ENCODE data around the gene CHST7. TPM values are rescaled to one million over a fixed set of nuclear protein-coding genes. Genes with fewer than 3 reads are reported as not detected.

Gene CHST7
- total and polyA plus RNA-seq, 2 of the 8 experiments (the other 6 are each of a cell fraction or from before 2014, with no cell fraction given): 7.9 to 14.1 TPM

GRCh38 chrX:46573892-46574773 lies 568 bp downstream of the CHST7 start (continued):
- no peak for TF ChIP-seq YY1 (IDR thresholded peaks at IDR 0.05; ENCODE audit: low read depth, low read length)
- TF ChIP-seq RAD21 (IDR thresholded peaks at IDR 0.05 in 1 of 2, conservative IDR thresholded peaks at IDR 0.05 in 1 of 2; ENCODE audit: low read depth in 2 of 2, low read length in 2 of 2): no peak; a peak in 1 of 4 replicates
- peak; percentile 84 for TF ChIP-seq BRCA1 (IDR thresholded peaks at IDR 0.05; ENCODE audit: low read depth, low read length)
- peak; percentile 46 for TF ChIP-seq KDM4A (IDR thresholded peaks at IDR 0.05; ENCODE audit: low read depth, low read length, severe bottlenecking)
- peak; percentile 23; the same call in 1 of the 2 replicates for TF ChIP-seq PHF8 (conservative IDR thresholded peaks at IDR 0.05; ENCODE audit: low read depth, low read length)
- no peak for TF ChIP-seq BCL11A (IDR thresholded peaks at IDR 0.05; ENCODE audit: low read depth in 2 of 2, low read length in 2 of 2)
- no peak for TF ChIP-seq GTF2F1 (IDR thresholded peaks at IDR 0.05; ENCODE audit: borderline replicate concordance, low read depth, low read length)
- peak in 1 of 2 experiments; percentile 50; a peak in 1 of 3 replicates for TF ChIP-seq POLR2A (IDR thresholded peaks at IDR 0.05; ENCODE audit: control extremely low read depth in 1 of 2, low read depth in 2 of 2, low read length in 2 of 2)
- TF ChIP-seq CREB1 (IDR thresholded peaks at IDR 0.05): 0 out of 2 replicates have a peak, but pooled peaks have one; percentile 10
- TF ChIP-seq CTCF (IDR thresholded peaks at IDR 0.05; ENCODE audit: control extremely low read depth in 1 of 3, insufficient read depth in 1 of 3, low read depth in 1 of 3, low read length in 3 of 3): peak in 1 of 3 experiments; percentile 7; a peak in 1 of 4 replicates
- no peak for TF ChIP-seq NANOG (IDR thresholded peaks at IDR 0.05; ENCODE audit: insufficient read depth, low read depth, low read length, poor library complexity, severe bottlenecking)
- no peak for TF ChIP-seq FOSL1 (IDR thresholded peaks at IDR 0.05; ENCODE audit: insufficient read depth, low read depth, low read length)
- no peak for TF ChIP-seq SP4 (IDR thresholded peaks at IDR 0.05; ENCODE audit: low read length)
- TF ChIP-seq TBP (IDR thresholded peaks at IDR 0.05; ENCODE audit: low read depth, low read length): no peak
- no peak for TF ChIP-seq JUND (IDR thresholded peaks at IDR 0.05; ENCODE audit: low read length)
- no peak for TF ChIP-seq BACH1 (IDR thresholded peaks at IDR 0.05; ENCODE audit: low read length)
- TF ChIP-seq CEBPB (IDR thresholded peaks at IDR 0.05; ENCODE audit: low read depth, low read length): no peak
- no peak for TF ChIP-seq ATF2 (IDR thresholded peaks at IDR 0.05; ENCODE audit: low read length)
- TF ChIP-seq SIN3A (conservative IDR thresholded peaks at IDR 0.05 in 1 of 2, IDR thresholded peaks at IDR 0.05 in 1 of 2; ENCODE audit: low read depth in 1 of 2, low read length in 2 of 2): 0 out of 4 replicates have a peak, but pooled peaks of 1 of the 2 experiments have one; percentile 20

Data from H1 (cell line).